Erythroblast (primary cell): ENCODE measurements around the gene SMKR1.
"Not testable (repeated sequence)": the region's sequence is repeated elsewhere in the genome, so short reads cannot be mapped to it uniquely, and the experiment has no call there.

Experiments used
- DNase-seq, 2 experiments: peaks; one replicate each; lab custom pipeline; 2025; lab: John Stamatoyannopoulos, UW
- GATA1 ChIP-seq: IDR thresholded peaks from 2 replicates; pipeline ENCODE4 v1.6.1; 2011; ENCODE audit warnings: low read depth, mild to moderate bottlenecking, control low read depth, low read length, moderate library complexity
- POLR2A ChIP-seq: IDR thresholded peaks from 2 replicates; pipeline ENCODE4 v1.6.1; 2011; ENCODE audit warnings: mild to moderate bottlenecking, low read length

SMKR1 gene

GRCh38 chr7:129525225-129525862 lies 23.0 kb downstream of the SMKR1 start:
- no peak for DNase-seq
- TF ChIP-seq POLR2A (no peak), GATA1 (no peak)

- DNase-seq, result no peak
These were observed 27.3 kb downstream of the SMKR1 start for GRCh38 chr7:129529643-129530042.

DNA sequence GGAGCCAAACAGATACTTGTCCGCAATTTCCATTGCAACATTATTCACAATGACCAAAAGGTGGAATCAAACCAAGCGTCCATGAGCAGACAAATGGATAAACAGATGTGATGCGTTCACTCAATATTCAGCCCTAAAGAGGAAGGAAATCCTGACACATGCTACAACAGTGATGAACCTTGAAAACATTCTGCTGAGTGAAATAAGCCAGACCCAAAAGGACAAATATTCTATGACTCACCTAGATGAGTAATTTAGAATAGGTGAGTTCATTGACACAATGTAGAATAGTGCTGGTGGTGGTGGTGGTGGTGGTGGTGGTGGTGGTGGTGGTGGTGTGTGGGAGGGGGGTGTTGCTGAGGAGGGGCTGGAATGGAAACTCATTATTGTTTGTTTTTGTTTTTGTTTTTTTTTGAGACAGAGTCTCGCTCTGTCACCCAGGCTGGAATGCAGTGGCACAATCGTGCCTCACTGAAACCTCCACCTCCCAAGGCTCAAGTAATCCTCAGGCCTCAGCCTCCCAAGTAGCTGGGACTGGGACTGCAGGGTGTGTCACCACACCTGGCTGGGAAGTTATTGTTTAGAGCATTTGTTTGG lies 28.6 kb downstream of the SMKR1 start:
- no peak for DNase-seq
- TF ChIP-seq POLR2A (no peak), GATA1 (no peak)

More at GRCh38 chr7:129529643-129530042, 27.3 kb downstream of the SMKR1 start:
- TF ChIP-seq GATA1 (no peak), POLR2A (no peak)

- DNase-seq, result no peak
- TF ChIP-seq POLR2A, result no peak
- no peak for TF ChIP-seq GATA1
These were observed 29.4 kb downstream of the SMKR1 start for GRCh38 chr7:129531721-129532120.

GRCh38 chr7:129532375-129532774 lies 30.0 kb downstream of the SMKR1 start:
- TF ChIP-seq GATA1, result no peak
- no peak for TF ChIP-seq POLR2A
- DNase-seq, result no peak

GRCh38 chr7:129534558-129535274 lies 32.4 kb downstream of the SMKR1 start:
- DNase-seq, result not testable (repeated sequence)

DNA sequence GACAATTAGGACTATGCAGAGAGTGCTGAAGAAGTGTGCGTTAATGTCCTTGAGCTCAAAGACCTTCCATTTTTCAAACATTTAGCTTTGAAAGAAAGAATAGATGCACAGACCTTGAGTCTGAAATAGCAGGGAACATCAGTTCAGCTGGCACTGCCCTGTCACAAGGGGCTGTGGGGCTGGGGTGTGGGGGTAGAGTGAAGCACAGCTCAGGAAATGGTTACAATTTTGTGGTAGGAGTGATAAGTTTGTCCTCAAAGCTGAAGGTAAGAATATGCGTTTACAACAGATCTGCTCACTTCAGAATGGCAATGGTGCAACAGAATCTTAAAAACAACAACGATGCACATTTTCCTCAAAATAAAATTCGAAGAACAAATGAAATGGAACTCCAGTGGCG lies 33.6 kb downstream of the SMKR1 start:
- TF ChIP-seq GATA1 (no peak), POLR2A (no peak)
- DNase-seq, result no peak

DNA sequence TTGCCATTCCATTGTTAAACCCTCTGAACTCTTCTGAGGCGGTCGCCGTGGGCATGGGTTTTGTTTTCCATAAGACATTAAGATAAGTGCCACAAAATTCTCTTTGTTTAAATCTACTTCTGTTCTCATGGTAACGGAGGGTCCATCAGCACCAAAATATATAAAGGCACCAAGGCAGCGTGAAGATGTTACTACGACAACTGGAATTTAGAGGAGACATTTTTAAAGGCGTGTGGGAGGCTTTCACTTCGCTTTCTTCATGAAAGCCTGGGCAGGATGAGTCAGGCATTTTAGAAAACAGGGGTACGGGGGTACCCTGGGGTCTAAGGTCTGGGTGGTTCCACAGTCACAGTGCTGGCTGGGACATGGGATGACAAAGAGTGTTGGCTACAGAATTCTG lies 34.0 kb downstream of the SMKR1 start:
- no peak for DNase-seq
- TF ChIP-seq GATA1, result no peak

- TF ChIP-seq GATA1 (no peak), POLR2A (no peak)
- DNase-seq, result no peak
These were observed 36.5 kb downstream of the SMKR1 start for GRCh38 chr7:129538790-129539189.

- TF ChIP-seq GATA1 (no peak), POLR2A (no peak)
- DNase-seq, result no peak
These were observed 38.0 kb downstream of the SMKR1 start for GRCh38 chr7:129540340-129540739.

DNA sequence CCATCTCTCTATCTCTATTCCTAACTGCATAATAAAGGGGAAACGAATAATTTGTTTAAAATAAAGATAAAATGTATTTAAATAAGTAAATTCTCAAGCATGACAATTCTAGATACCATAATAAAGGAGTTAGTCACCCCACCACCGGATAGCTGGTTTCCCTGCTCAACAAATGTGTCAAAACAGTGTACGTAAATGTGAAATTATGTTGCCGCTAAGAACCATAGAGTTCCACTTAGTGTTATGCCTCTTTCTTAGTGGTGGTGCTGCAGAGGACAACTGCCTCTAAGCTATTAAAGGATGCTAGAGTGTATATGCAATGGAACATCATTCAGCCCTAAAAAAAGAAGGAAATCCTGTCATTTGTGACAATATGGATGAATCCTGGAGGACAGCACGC lies 42.4 kb downstream of the SMKR1 start:
- TF ChIP-seq POLR2A, result no peak
- TF ChIP-seq GATA1, result no peak
- DNase-seq, result no peak

- TF ChIP-seq POLR2A (no peak), GATA1 (no peak)
These were observed 48.5 kb downstream of the SMKR1 start for GRCh38 chr7:129550693-129551360.

DNA sequence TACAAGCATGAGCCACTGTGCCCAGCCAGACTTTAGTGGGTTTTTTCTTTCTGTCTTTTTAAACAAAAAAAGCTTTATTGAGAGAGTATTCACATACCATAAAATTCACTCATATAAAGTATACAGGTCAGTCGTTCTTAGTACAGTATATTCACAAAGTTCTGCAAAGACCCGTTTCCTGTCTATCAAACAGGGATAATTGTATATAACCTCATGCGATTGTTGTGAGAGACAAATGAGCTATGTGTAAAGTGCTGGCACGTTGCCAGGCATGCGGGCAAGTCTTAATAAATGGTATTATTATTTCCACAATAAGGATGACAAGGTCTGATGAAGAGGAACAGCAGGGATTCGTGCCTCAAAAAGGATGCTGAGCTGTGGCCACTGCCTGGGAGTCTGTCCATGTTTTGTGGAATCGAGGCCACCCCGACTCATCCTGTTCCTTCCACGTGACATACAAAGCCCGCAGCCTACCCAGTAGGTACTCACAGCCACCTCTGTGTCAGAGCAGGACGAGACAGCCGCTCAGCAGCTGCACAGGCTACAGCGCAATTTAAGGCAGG lies 51.6 kb downstream of the SMKR1 start:
- DNase-seq, result peak in 1 of 2 experiments; percentile 11
- TF ChIP-seq GATA1 (no peak), POLR2A (no peak)

More at GRCh38 chr7:129550693-129551360, 48.5 kb downstream of the SMKR1 start:
- DNase-seq, result no peak

GRCh38 chr7:129556607-129557133 lies 54.3 kb downstream of the SMKR1 start:
- no peak for DNase-seq
- TF ChIP-seq GATA1 (no peak), POLR2A (no peak)
